ENCODE data around the gene IP6K3.

Gene IP6K3

GRCh38 chr6:33738879-33739278 lies 7.8 kb downstream of the IP6K3 start:
- DNase-seq = no peak

GRCh38 chr6:33738153-33738552 lies 8.6 kb downstream of the IP6K3 start:
- no peak for DNase-seq

- DNase-seq = no peak
These were observed 9.3 kb downstream of the IP6K3 start for GRCh38 chr6:33737267-33738026.

GRCh38 chr6:33735216-33735615 lies 11.5 kb downstream of the IP6K3 start:
- DNase-seq = no peak

GRCh38 chr6:33733709-33734007 lies 13.0 kb downstream of the IP6K3 start:
- no peak for DNase-seq

GRCh38 chr6:33732817-33733708 lies 13.6 kb downstream of the IP6K3 start:
- no peak for DNase-seq

- no peak for DNase-seq
These were observed 14.3 kb downstream of the IP6K3 start for GRCh38 chr6:33732385-33732784.

- DNase-seq = no peak
These were observed 14.9 kb downstream of the IP6K3 start for GRCh38 chr6:33731751-33732282.

GRCh38 chr6:33731035-33731434 lies 15.7 kb downstream of the IP6K3 start:
- DNase-seq = no peak

- no peak for DNase-seq
These were observed 16.1 kb downstream of the IP6K3 start for GRCh38 chr6:33730611-33731010.

GRCh38 chr6:33729059-33729458 lies 17.6 kb downstream of the IP6K3 start:
- DNase-seq = no peak

GRCh38 chr6:33728438-33728837 lies 18.3 kb downstream of the IP6K3 start:
- no peak for DNase-seq

GRCh38 chr6:33727932-33728331 lies 18.8 kb downstream of the IP6K3 start:
- no peak for DNase-seq

GRCh38 chr6:33727126-33727525 lies 19.6 kb downstream of the IP6K3 start:
- DNase-seq = no peak

- DNase-seq = no peak
These were observed 20.0 kb downstream of the IP6K3 start for GRCh38 chr6:33726696-33727095.

GRCh38 chr6:33725891-33726673 lies 20.6 kb downstream of the IP6K3 start:
- no peak for DNase-seq

- DNase-seq = no peak
These were observed 21.5 kb downstream of the IP6K3 start for GRCh38 chr6:33725222-33725621.

- no peak for DNase-seq
These were observed 22.3 kb downstream of the IP6K3 start for GRCh38 chr6:33724102-33725023.

GRCh38 chr6:33723371-33724085 lies 23.2 kb downstream of the IP6K3 start:
- no peak for DNase-seq

GRCh38 chr6:33722103-33722623 lies 24.5 kb downstream of the IP6K3 start:
- no peak for DNase-seq

GRCh38 chr6:33721508-33721907 lies 25.2 kb downstream of the IP6K3 start:
- no peak for DNase-seq

All from NCI-H1092 (cell line).